Tibial nerve (tissue), 4 donors: Measurements from ENCODE around the gene TMEM259. TPM values are rescaled to one million over a fixed set of nuclear protein-coding genes. Genes with fewer than 3 reads are reported as not detected.

Experiments used
- DNase-seq, 2 donors: peaks; one replicate each; pipeline ENCODE4 v3.0.0-alpha.2; 2019; ENCODE audit warnings: low spot score in 2 of 2
- H3K27ac ChIP-seq, 4 donors: fragments of 200-600 bp; sonication (generic) in 3 of 4; one replicate each; pipeline ENCODE4 v1.5.1; 2017 to 2019; ENCODE audit warnings: mild to moderate bottlenecking in 1 of 4
- H3K27me3 ChIP-seq, 2 donors: fragments of 200-600 bp; sonication (generic) in 1 of 2; one replicate each; pipeline versions ENCODE4 v1.5.1 to v1.6.0; 2017 to 2019
- H3K36me3 ChIP-seq, 3 donors: fragments of 200-600 bp; sonication (generic); one replicate each; pipeline ENCODE4 v1.5.1; 2018 to 2019
- H3K4me1 ChIP-seq, 4 donors: fragments of 200-600 bp; sonication (generic) in 3 of 4; one replicate each; pipeline ENCODE4 v1.5.1; 2017 to 2019
- H3K4me3 ChIP-seq, 4 donors: fragments of 200-600 bp; sonication (generic) in 3 of 4; one replicate each; pipeline ENCODE4 v1.5.1; 2017 to 2019; ENCODE audit warnings: mild to moderate bottlenecking in 1 of 4, moderate library complexity in 1 of 4
- H3K9me3 ChIP-seq, 4 donors: fragments of 200-600 bp; sonication (generic) in 3 of 4; one replicate each; pipeline ENCODE4 v1.5.1; 2017 to 2019
- EP300 ChIP-seq, 2 donors: sonication (generic); formaldehyde crosslinking; IDR thresholded peaks; one replicate each; pipeline ENCODE4 v1.6.1; 2017; ENCODE audit warnings: antibody characterized with exemption in 2 of 2, mild to moderate bottlenecking in 1 of 2
- POLR2A ChIP-seq, 2 donors: fragments of 450-650 bp; IDR thresholded peaks; one replicate each; pipeline ENCODE4 v1.6.1; 2017; ENCODE audit warnings: antibody characterized with exemption in 2 of 2, mild to moderate bottlenecking in 2 of 2, moderate library complexity in 2 of 2
- WGBS, 2 donors: methylation state at CpG; one replicate each; pipeline ENCODE4 v1.1.5; 2018; 5-methylcytosine and 5-hydroxymethylcytosine counted together
- total RNA-seq, 4 donors: library from RNA; depleted of rRNA; stranded (reverse); fragments of >200 nt; gene quantifications; one replicate each; pipeline ENCODE4 v1.1.0, GENCODE V29; 2016
- TF ChIP-seq, protein P1 (sequence below), 5 experiments: fragments of 200-600 bp in 3 of 5; fragments of 450-650 bp in 2 of 5; sonication (generic) in 3 of 5; IDR thresholded peaks; one replicate each; pipeline ENCODE4 v1.5.1; 2016 to 2019; ENCODE audit warnings: antibody characterized with exemption in 5 of 5, mild to moderate bottlenecking in 3 of 5, moderate library complexity in 2 of 5

TMEM259 gene
- total RNA-seq, 4 donors from 2014 or later = 229 to 459 (median 325) TPM

DNA sequence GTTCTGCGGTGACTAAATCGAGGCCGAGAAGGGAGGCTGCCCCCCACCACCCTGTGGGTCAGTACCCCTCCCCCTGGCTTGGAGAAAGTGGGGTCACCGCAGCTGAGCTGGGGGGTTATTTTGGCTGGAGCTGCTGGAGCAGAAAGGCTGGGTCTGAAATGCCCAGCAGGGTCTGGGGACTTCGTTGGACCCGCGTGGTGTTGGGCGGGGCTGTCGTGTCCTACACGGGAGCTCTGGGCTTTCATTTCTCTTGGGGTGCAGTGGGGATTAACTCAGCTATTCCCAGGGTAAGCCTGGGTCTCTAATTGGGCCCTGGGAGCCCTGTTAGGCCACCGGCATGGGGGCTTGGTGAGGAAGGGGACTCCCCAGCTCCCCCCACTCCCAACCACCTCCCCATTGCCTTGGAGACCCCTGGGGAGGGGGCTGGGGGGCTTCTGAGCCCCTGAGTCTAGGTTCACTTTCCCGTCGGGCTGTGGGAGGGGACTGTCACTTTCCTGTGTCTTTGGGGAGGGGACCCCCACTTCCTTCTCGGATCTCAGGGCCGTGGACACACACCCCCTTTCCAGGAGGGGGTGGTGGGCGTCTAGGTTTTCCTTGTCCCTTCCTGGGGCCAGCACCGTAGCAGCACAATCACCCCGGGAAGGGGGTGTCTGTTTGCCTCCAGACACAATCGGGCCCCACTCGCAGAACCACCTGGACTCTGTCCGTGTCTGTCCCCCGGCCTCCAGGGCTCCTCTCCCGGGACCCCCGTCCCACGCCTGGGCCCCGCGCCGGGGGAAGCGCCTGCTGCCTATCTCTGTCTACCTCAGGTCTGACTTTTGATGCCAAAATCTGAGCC is 47.0 kb downstream of the TMEM259 start:
- TF ChIP-seq EP300 (IDR thresholded peaks at IDR 0.05) = no peak
- TF ChIP-seq, protein P1, sequence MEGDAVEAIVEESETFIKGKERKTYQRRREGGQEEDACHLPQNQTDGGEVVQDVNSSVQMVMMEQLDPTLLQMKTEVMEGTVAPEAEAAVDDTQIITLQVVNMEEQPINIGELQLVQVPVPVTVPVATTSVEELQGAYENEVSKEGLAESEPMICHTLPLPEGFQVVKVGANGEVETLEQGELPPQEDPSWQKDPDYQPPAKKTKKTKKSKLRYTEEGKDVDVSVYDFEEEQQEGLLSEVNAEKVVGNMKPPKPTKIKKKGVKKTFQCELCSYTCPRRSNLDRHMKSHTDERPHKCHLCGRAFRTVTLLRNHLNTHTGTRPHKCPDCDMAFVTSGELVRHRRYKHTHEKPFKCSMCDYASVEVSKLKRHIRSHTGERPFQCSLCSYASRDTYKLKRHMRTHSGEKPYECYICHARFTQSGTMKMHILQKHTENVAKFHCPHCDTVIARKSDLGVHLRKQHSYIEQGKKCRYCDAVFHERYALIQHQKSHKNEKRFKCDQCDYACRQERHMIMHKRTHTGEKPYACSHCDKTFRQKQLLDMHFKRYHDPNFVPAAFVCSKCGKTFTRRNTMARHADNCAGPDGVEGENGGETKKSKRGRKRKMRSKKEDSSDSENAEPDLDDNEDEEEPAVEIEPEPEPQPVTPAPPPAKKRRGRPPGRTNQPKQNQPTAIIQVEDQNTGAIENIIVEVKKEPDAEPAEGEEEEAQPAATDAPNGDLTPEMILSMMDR (IDR thresholded peaks at IDR 0.05) = no peak
- TF ChIP-seq POLR2A (IDR thresholded peaks at IDR 0.05) = no peak
- WGBS, 2 donors = 72 to 77% methylated on average over 29 of the region's 29 CpGs

GRCh38 chr19:972281-972680 is 48.6 kb downstream of the TMEM259 start:
- Histone ChIP-seq H3K4me1 (no peaks in the 10 kb centered on the region), H3K27me3 (no peaks in the 10 kb centered on the region), H3K9me3 (peaks cover 0 to 14% (median 3%) of the 10 kb centered on the region in 4 donors), H3K4me3 (no peak overlapping the region), H3K27ac (no peak overlapping the region), H3K36me3 (peaks cover 0 to 48% (median 8%) of the 10 kb centered on the region in 3 donors)
- WGBS, 2 donors = 95 to 97% methylated on average over 6 of the region's 6 CpGs
- no peak for TF ChIP-seq POLR2A (IDR thresholded peaks at IDR 0.05)
- TF ChIP-seq, protein P1 (IDR thresholded peaks at IDR 0.05) = no peak
- DNase-seq = no peak

More for the DNA sequence above, 47.0 kb downstream of the TMEM259 start:
- Histone ChIP-seq H3K27me3 (no peaks in the 10 kb centered on the region), H3K4me1 (no peaks in the 10 kb centered on the region), H3K9me3 (peaks cover 0 to 14% (median 3%) of the 10 kb centered on the region in 4 donors), H3K4me3 (no peak overlapping the region), H3K27ac (no peak overlapping the region), H3K36me3 (peaks cover 0 to 35% (median 8%) of the 10 kb centered on the region in 3 donors)
- DNase-seq = no peak

DNA sequence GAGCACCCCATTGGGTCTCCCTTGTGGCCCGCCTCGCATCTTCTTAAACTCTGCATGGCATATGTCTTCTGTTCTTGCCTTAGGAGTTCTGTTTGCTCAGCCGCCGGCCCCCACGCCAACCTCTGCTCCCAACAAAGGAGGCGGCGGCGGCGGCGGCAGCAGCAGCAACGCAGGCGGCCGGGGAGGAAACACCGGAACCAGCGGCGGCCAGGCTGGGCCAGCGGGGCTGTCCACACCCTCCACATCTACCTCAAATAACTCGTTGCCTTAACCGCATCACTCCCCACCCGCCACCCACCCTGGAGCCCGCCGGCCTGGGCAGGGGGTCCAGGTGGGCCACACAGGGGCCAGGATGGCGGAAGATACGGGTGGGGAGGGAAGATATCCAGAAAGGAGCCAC is 49.1 kb downstream of the TMEM259 start:
- H3K4me3 ChIP-seq = no peak overlapping the region
- H3K9me3 ChIP-seq = peaks cover 0 to 14% (median 3%) of the 10 kb centered on the region in 4 donors
- TF ChIP-seq POLR2A (IDR thresholded peaks at IDR 0.05) = no peak
- 93% methylated on average over 24 of the region's 24 CpGs for WGBS, 2 donors
- H3K27me3 ChIP-seq = no peaks in the 10 kb centered on the region
- DNase-seq = no peak
- no peak overlapping the region for H3K27ac ChIP-seq
- H3K4me1 ChIP-seq = no peaks in the 10 kb centered on the region
- H3K36me3 ChIP-seq = peaks cover 0 to 53% (median 12%) of the 10 kb centered on the region in 3 donors

GRCh38 chr19:970695-971094 is 50.2 kb downstream of the TMEM259 start:
- H3K9me3 ChIP-seq = peaks cover 0 to 14% (median 3%) of the 10 kb centered on the region in 4 donors
- peaks cover 0 to 61% (median 12%) of the 10 kb centered on the region in 3 donors for H3K36me3 ChIP-seq
- no peak overlapping the region for H3K27ac ChIP-seq
- TF ChIP-seq POLR2A (IDR thresholded peaks at IDR 0.05) = no peak
- TF ChIP-seq, protein P1 (IDR thresholded peaks at IDR 0.05) = peak in 4 of 5 experiments; percentile 13 to 44 (median 23)
- no peaks in the 10 kb centered on the region for H3K27me3 ChIP-seq
- no peak for DNase-seq
- H3K4me1 ChIP-seq = no peaks in the 10 kb centered on the region
- 93 to 95% methylated on average over 14 of the region's 14 CpGs for WGBS, 2 donors
- no peak overlapping the region for H3K4me3 ChIP-seq

GRCh38 chr19:966485-967088 is 54.3 kb downstream of the TMEM259 start:
- peaks cover 0 to 11% (median 3%) of the 10 kb centered on the region in 4 donors for H3K9me3 ChIP-seq
- peaks cover 0 to 3% (median 0%) of the 10 kb centered on the region in 4 donors for H3K4me1 ChIP-seq
- H3K27ac ChIP-seq = no peak overlapping the region
- 86 to 93% methylated on average over 15 to 17 of the region's 17 CpGs for WGBS, 2 donors
- TF ChIP-seq, protein P1 (IDR thresholded peaks at IDR 0.05) = no peak
- TF ChIP-seq POLR2A (IDR thresholded peaks at IDR 0.05) (no peak), EP300 (IDR thresholded peaks at IDR 0.05) (no peak)
- no peak for DNase-seq
- no peaks in the 10 kb centered on the region for H3K27me3 ChIP-seq
- H3K36me3 ChIP-seq = peaks cover 0 to 67% (median 7%) of the 10 kb centered on the region in 3 donors
- H3K4me3 ChIP-seq = no peak overlapping the region
